GM12878 (cell line): ENCODE measurements around the gene CDH4. TPM values are rescaled to one million over a fixed set of nuclear protein-coding genes. Genes with fewer than 3 reads are reported as not detected.

Experiments
- ESRRA ChIP-seq: IDR thresholded peaks from 2 replicates; pipeline ENCODE4 v1.6.1; 2012; ENCODE audit warnings: mild to moderate bottlenecking, low read length, improper control_type of control experiment
- FOS ChIP-seq: IDR thresholded peaks from 3 replicates; pipeline ENCODE4 v1.6.1; 2011; ENCODE audit warnings: borderline replicate concordance; ENCODE audit not compliant: insufficient read length; ENCODE audit errors: extremely low read depth
- FOXM1 ChIP-seq: IDR thresholded peaks from 2 replicates; pipeline ENCODE4 v1.6.1; 2012; ENCODE audit warnings: low read depth, mild to moderate bottlenecking, inconsistent platforms, low read length, moderate library complexity
- NFXL1 ChIP-seq: fragments of 450-650 bp; IDR thresholded peaks from 2 replicates; pipeline ENCODE4 v1.6.1; 2017; ENCODE audit warnings: antibody characterized with exemption, mild to moderate bottlenecking, borderline replicate concordance
- SUZ12 ChIP-seq: fragments of 200-600 bp; sonication (generic); IDR thresholded peaks from one replicate; pipeline ENCODE4 v1.6.1; 2018; ENCODE audit warnings: antibody characterized with exemption, mild to moderate bottlenecking; ENCODE audit not compliant: unreplicated experiment
- polyA plus RNA-seq, 11 experiments: library from polyadenylated mRNA; depleted of rRNA in 4 of 11; unstranded in 6 of 11; stranded (reverse) in 5 of 11; fragments of >200 nt; fragmentation: Nextera tagmentation in 4 of 11; fragmentation: Illumina TruSeq in 1 of 11; extraction: Ambion mirVana in 4 of 11; extraction: Trizol in 1 of 11; gene quantifications; 1 replicate in 1 of 11; 2 replicates in 10 of 11; pipeline versions ENCODE4 v1.2.1 to v1.2.3, GENCODE V29; 2011 to 2016; ENCODE audit warnings: inconsistent platforms in 2 of 11, missing spikeins in 2 of 11, low read depth in 1 of 11
- total RNA-seq, 4 experiments: library from RNA; depleted of rRNA in 3 of 4; stranded (reverse); fragments of >200 nt in 3 of 4; fragmentation: Illumina TruSeq in 1 of 4; extraction: Trizol in 1 of 4; gene quantifications; 2 replicates each; pipeline versions ENCODE4 v1.2.1 to v1.2.3, GENCODE V29; 2013 to 2021
- TF ChIP-seq, protein P1 (sequence below): fragments of 450-650 bp; formaldehyde crosslinking; IDR thresholded peaks from 2 replicates; pipeline ENCODE4 v1.4.0; 2020; ENCODE audit warnings: mild to moderate bottlenecking, moderate library complexity
- TF ChIP-seq, protein P2 (sequence below), 3 experiments: IDR thresholded peaks in 2 of 3; conservative IDR thresholded peaks in 1 of 3; 2 replicates each; pipeline ENCODE4 v1.5.1; 2011; ENCODE audit warnings: low read depth in 3 of 3, low read length in 3 of 3, mild to moderate bottlenecking in 3 of 3, control low read depth in 2 of 3, moderate library complexity in 2 of 3, inconsistent platforms in 1 of 3, mixed read lengths in 1 of 3; ENCODE audit not compliant: control insufficient read depth in 2 of 3, insufficient read depth in 1 of 3; ENCODE audit errors: extremely low read depth in 1 of 3

Gene CDH4
- total and polyA plus RNA-seq, 10 of the 15 experiments (the other 5 are each of a cell fraction or from before 2014, with no cell fraction given): not detected

DNA sequence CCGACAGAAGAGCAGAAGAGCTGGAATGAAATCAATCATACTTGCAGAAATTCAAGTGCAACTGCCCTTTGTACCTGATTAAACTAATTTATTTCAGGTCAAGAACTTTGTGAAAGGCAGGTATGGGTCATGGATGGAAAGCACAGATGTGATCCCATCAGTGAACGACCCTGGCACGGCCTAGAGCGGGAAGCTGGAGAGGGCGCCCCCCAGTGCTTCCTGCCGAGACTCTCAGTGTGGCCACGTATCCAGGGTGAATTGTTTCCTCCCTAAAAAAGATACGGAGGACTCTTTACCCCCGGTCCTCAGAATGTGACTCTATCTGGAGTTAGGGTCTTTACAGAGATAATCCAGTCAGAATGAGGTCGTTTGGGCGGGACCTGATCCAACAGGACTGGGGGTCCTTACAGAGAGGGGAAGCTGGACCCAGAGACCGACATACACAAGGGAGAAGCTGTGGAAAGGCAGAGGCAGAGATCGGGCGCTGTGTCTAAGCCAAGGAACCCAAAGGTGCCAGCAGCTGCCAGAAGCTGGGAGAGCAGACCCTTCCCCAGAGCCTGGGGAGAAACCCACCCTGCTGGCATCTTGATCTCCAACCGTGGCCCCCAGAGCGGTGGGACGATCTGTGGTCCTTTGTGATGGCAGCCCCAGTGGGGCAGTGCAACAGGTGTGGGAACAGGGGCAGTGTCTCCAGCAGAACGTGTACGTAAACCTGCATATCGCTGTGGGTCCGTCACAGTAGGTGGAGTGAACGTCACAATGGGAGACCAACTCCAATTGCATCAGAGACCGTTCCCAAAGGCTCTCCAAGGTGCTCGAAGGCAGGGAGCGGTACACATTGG lies 721.7 kb downstream of the CDH4 start (continued):
- TF ChIP-seq, protein P1, sequence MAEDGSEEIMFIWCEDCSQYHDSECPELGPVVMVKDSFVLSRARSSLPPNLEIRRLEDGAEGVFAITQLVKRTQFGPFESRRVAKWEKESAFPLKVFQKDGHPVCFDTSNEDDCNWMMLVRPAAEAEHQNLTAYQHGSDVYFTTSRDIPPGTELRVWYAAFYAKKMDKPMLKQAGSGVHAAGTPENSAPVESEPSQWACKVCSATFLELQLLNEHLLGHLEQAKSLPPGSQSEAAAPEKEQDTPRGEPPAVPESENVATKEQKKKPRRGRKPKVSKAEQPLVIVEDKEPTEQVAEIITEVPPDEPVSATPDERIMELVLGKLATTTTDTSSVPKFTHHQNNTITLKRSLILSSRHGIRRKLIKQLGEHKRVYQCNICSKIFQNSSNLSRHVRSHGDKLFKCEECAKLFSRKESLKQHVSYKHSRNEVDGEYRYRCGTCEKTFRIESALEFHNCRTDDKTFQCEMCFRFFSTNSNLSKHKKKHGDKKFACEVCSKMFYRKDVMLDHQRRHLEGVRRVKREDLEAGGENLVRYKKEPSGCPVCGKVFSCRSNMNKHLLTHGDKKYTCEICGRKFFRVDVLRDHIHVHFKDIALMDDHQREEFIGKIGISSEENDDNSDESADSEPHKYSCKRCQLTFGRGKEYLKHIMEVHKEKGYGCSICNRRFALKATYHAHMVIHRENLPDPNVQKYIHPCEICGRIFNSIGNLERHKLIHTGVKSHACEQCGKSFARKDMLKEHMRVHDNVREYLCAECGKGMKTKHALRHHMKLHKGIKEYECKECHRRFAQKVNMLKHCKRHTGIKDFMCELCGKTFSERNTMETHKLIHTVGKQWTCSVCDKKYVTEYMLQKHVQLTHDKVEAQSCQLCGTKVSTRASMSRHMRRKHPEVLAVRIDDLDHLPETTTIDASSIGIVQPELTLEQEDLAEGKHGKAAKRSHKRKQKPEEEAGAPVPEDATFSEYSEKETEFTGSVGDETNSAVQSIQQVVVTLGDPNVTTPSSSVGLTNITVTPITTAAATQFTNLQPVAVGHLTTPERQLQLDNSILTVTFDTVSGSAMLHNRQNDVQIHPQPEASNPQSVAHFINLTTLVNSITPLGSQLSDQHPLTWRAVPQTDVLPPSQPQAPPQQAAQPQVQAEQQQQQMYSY: no peak
- TF ChIP-seq ESRRA: no peak
- TF ChIP-seq FOS: no peak
- no peak for TF ChIP-seq SUZ12
- no peak for TF ChIP-seq FOXM1
- no peak for TF ChIP-seq NFXL1
- TF ChIP-seq, protein P2, sequence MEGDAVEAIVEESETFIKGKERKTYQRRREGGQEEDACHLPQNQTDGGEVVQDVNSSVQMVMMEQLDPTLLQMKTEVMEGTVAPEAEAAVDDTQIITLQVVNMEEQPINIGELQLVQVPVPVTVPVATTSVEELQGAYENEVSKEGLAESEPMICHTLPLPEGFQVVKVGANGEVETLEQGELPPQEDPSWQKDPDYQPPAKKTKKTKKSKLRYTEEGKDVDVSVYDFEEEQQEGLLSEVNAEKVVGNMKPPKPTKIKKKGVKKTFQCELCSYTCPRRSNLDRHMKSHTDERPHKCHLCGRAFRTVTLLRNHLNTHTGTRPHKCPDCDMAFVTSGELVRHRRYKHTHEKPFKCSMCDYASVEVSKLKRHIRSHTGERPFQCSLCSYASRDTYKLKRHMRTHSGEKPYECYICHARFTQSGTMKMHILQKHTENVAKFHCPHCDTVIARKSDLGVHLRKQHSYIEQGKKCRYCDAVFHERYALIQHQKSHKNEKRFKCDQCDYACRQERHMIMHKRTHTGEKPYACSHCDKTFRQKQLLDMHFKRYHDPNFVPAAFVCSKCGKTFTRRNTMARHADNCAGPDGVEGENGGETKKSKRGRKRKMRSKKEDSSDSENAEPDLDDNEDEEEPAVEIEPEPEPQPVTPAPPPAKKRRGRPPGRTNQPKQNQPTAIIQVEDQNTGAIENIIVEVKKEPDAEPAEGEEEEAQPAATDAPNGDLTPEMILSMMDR (IDR thresholded peaks at IDR 0.05 in 2 of 3, conservative IDR thresholded peaks at IDR 0.05 in 1 of 3; ENCODE audit: control insufficient read depth in 2 of 3, extremely low read depth in 1 of 3, insufficient read depth in 1 of 3, low read depth in 3 of 3, low read length in 3 of 3): no peak
